ENCODE measurements around the gene RB1. TPM values are rescaled to one million over a fixed set of nuclear protein-coding genes. Genes with fewer than 3 reads are reported as not detected.

Gene RB1
- total RNA-seq, 2 donors from 2014 or later: 32.5 to 37.7 TPM

GRCh38 chr13:48475230-48475629 is 171.7 kb downstream of the RB1 start:
- Mint-ChIP-seq H3K27me3 (ENCODE audit: low read depth) (no peaks in the 10 kb centered on the region), H3K36me3 (ENCODE audit: insufficient read depth in 2 of 2) (peaks cover 6 to 7% of the 10 kb centered on the region in 2 donors), H3K4me1 (ENCODE audit: low read depth) (no peaks in the 10 kb centered on the region), H3K27ac (no peak overlapping the region), H3K9me3 (no peaks in the 10 kb centered on the region), H3K4me3 (no peak overlapping the region)
- ATAC-seq (replicated peaks in 1 of 2): no peak
- no peak for DNase-seq

- Mint-ChIP-seq H3K27me3 (ENCODE audit: low read depth) (no peaks in the 10 kb centered on the region), H3K27ac (no peak overlapping the region), H3K4me3 (no peak overlapping the region), H3K9me3 (no peaks in the 10 kb centered on the region), H3K4me1 (ENCODE audit: low read depth) (no peaks in the 10 kb centered on the region), H3K36me3 (ENCODE audit: insufficient read depth in 2 of 2) (peaks cover 6 to 7% of the 10 kb centered on the region in 2 donors)
- ATAC-seq (replicated peaks in 1 of 2) (no peak), DNase-seq (no peak)
Measured at GRCh38 chr13:48476215-48476614, 172.7 kb downstream of the RB1 start.

- Mint-ChIP-seq H3K27ac (no peak overlapping the region), H3K4me1 (ENCODE audit: low read depth) (no peaks in the 10 kb centered on the region), H3K27me3 (ENCODE audit: low read depth) (no peaks in the 10 kb centered on the region), H3K9me3 (no peaks in the 10 kb centered on the region), H3K36me3 (ENCODE audit: insufficient read depth in 2 of 2) (peaks cover 6% of the 10 kb centered on the region in 2 donors), H3K4me3 (no peak overlapping the region)
- DNase-seq: no peak
- no peak for ATAC-seq (replicated peaks in 1 of 2)
Measured at GRCh38 chr13:48476686-48477085, 173.1 kb downstream of the RB1 start.

GRCh38 chr13:48477191-48477855 is 173.8 kb downstream of the RB1 start:
- no peaks in the 10 kb centered on the region for H3K9me3 Mint-ChIP-seq
- DNase-seq: no peak
- H3K4me1 Mint-ChIP-seq (ENCODE audit: low read depth): no peaks in the 10 kb centered on the region
- H3K27me3 Mint-ChIP-seq (ENCODE audit: low read depth): no peaks in the 10 kb centered on the region
- H3K27ac Mint-ChIP-seq: no peak overlapping the region
- ATAC-seq (replicated peaks in 1 of 2): no peak
- H3K36me3 Mint-ChIP-seq (ENCODE audit: insufficient read depth in 2 of 2): peaks cover 6 to 9% of the 10 kb centered on the region in 2 donors
- H3K4me3 Mint-ChIP-seq: no peak overlapping the region

GRCh38 chr13:48478391-48478790 is 174.8 kb downstream of the RB1 start:
- ATAC-seq (replicated peaks in 1 of 2) (no peak), DNase-seq (no peak)
- no peaks in the 10 kb centered on the region for H3K9me3 Mint-ChIP-seq
- no peaks in the 10 kb centered on the region for H3K27me3 Mint-ChIP-seq (ENCODE audit: low read depth)
- H3K4me3 Mint-ChIP-seq: no peak overlapping the region
- H3K4me1 Mint-ChIP-seq (ENCODE audit: low read depth): no peaks in the 10 kb centered on the region
- H3K27ac Mint-ChIP-seq: no peak overlapping the region
- H3K36me3 Mint-ChIP-seq (ENCODE audit: insufficient read depth in 2 of 2): peaks cover 6 to 9% of the 10 kb centered on the region in 2 donors

GRCh38 chr13:48483575-48483974 is 180.0 kb downstream of the RB1 start:
- Mint-ChIP-seq H3K27me3 (ENCODE audit: low read depth) (no peaks in the 10 kb centered on the region), H3K27ac (no peak overlapping the region), H3K4me3 (no peak overlapping the region), H3K36me3 (ENCODE audit: insufficient read depth in 2 of 2) (peaks cover 0 to 5% of the 10 kb centered on the region in 2 donors), H3K4me1 (ENCODE audit: low read depth) (peaks cover 5% of the 10 kb centered on the region), H3K9me3 (peaks cover 0 to 1% of the 10 kb centered on the region in 2 donors)
- DNase-seq: no peak
- no peak for ATAC-seq (replicated peaks in 1 of 2)

- peaks cover 0 to 1% of the 10 kb centered on the region in 2 donors for H3K9me3 Mint-ChIP-seq
- peaks cover 12% of the 10 kb centered on the region for H3K4me1 Mint-ChIP-seq (ENCODE audit: low read depth)
- no peak overlapping the region for H3K4me3 Mint-ChIP-seq
- no peak for DNase-seq
- H3K27ac Mint-ChIP-seq: peak overlapping the region; percentile 15
- no peaks in the 10 kb centered on the region for H3K27me3 Mint-ChIP-seq (ENCODE audit: low read depth)
- ATAC-seq (replicated peaks in 1 of 2): no peak
- peaks cover 0 to 3% of the 10 kb centered on the region in 2 donors for H3K36me3 Mint-ChIP-seq (ENCODE audit: insufficient read depth in 2 of 2)
Measured at GRCh38 chr13:48485432-48485831, 181.9 kb downstream of the RB1 start.

- Mint-ChIP-seq H3K4me1 (ENCODE audit: low read depth) (peaks cover 12% of the 10 kb centered on the region), H3K36me3 (ENCODE audit: insufficient read depth in 2 of 2) (peaks cover 0 to 3% of the 10 kb centered on the region in 2 donors), H3K4me3 (no peak overlapping the region), H3K9me3 (peaks cover 0 to 1% of the 10 kb centered on the region in 2 donors), H3K27me3 (ENCODE audit: low read depth) (no peaks in the 10 kb centered on the region), H3K27ac (peak overlapping the region; percentile 43)
- no peak for DNase-seq
- ATAC-seq (replicated peaks in 1 of 2): no peak
Measured at GRCh38 chr13:48486362-48486761, 182.8 kb downstream of the RB1 start.

GRCh38 chr13:48486836-48487235 is 183.3 kb downstream of the RB1 start:
- Mint-ChIP-seq H3K27me3 (ENCODE audit: low read depth) (no peaks in the 10 kb centered on the region), H3K4me3 (no peak overlapping the region), H3K27ac (peak overlapping the region; percentile 43), H3K9me3 (peaks cover 0 to 1% of the 10 kb centered on the region in 2 donors), H3K4me1 (ENCODE audit: low read depth) (peaks cover 12% of the 10 kb centered on the region), H3K36me3 (ENCODE audit: insufficient read depth in 2 of 2) (peaks cover 0 to 3% of the 10 kb centered on the region in 2 donors)
- ATAC-seq (replicated peaks in 1 of 2) (no peak), DNase-seq (no peak)

- H3K4me3 Mint-ChIP-seq: peak overlapping the region in 1 of 2 donors; percentile 24
- DNase-seq: no peak
- ATAC-seq (replicated peaks in 1 of 2): no peak
- peaks cover 12% of the 10 kb centered on the region for H3K4me1 Mint-ChIP-seq (ENCODE audit: low read depth)
- no peaks in the 10 kb centered on the region for H3K27me3 Mint-ChIP-seq (ENCODE audit: low read depth)
- no peaks in the 10 kb centered on the region for H3K36me3 Mint-ChIP-seq (ENCODE audit: insufficient read depth in 2 of 2)
- no peak overlapping the region for H3K27ac Mint-ChIP-seq
- peaks cover 0 to 1% of the 10 kb centered on the region in 2 donors for H3K9me3 Mint-ChIP-seq
Measured at GRCh38 chr13:48487968-48488367, 184.4 kb downstream of the RB1 start.

GRCh38 chr13:48488995-48489394 is 185.4 kb downstream of the RB1 start:
- Mint-ChIP-seq H3K9me3 (peaks cover 0 to 1% of the 10 kb centered on the region in 2 donors), H3K36me3 (ENCODE audit: insufficient read depth in 2 of 2) (no peaks in the 10 kb centered on the region), H3K27me3 (ENCODE audit: low read depth) (no peaks in the 10 kb centered on the region), H3K27ac (peak overlapping the region; percentile 81), H3K4me1 (ENCODE audit: low read depth) (peaks cover 12% of the 10 kb centered on the region), H3K4me3 (peak overlapping the region in 1 of 2 donors; percentile 75)
- ATAC-seq (replicated peaks in 1 of 2) (no peak), DNase-seq (no peak)

GRCh38 chr13:48489666-48490065 is 186.1 kb downstream of the RB1 start:
- Mint-ChIP-seq H3K4me3 (peak overlapping the region in 1 of 2 donors; percentile 67), H3K4me1 (ENCODE audit: low read depth) (peaks cover 12% of the 10 kb centered on the region)
- no peak for ATAC-seq (replicated peaks in 1 of 2)

GRCh38 chr13:48490241-48490640 is 186.7 kb downstream of the RB1 start:
- no peak for ATAC-seq (replicated peaks in 1 of 2)

More at GRCh38 chr13:48489666-48490065, 186.1 kb downstream of the RB1 start:
- Mint-ChIP-seq H3K27ac (peak overlapping the region; percentile 52), H3K36me3 (ENCODE audit: insufficient read depth in 2 of 2) (no peaks in the 10 kb centered on the region), H3K27me3 (ENCODE audit: low read depth) (no peaks in the 10 kb centered on the region), H3K9me3 (peaks cover 0 to 1% of the 10 kb centered on the region in 2 donors)
- no peak for DNase-seq

More at GRCh38 chr13:48490241-48490640, 186.7 kb downstream of the RB1 start:
- Mint-ChIP-seq H3K27ac (peak overlapping the region; percentile 13), H3K9me3 (peaks cover 0 to 1% of the 10 kb centered on the region in 2 donors), H3K4me3 (peak overlapping the region in 1 of 2 donors; percentile 67), H3K36me3 (ENCODE audit: insufficient read depth in 2 of 2) (no peaks in the 10 kb centered on the region), H3K4me1 (ENCODE audit: low read depth) (peaks cover 12% of the 10 kb centered on the region), H3K27me3 (ENCODE audit: low read depth) (no peaks in the 10 kb centered on the region)
- DNase-seq: no peak

All from activated T-cell treated with anti-CD3 and anti-CD28 coated beads, Interleukin-2, amount 50 U/mL, for 72 hours (primary cell).